Liver (tissue), 3 donors: ENCODE data around the gene PLAAT5.

Experiments used
- CTCF ChIP-seq: fragments of 150-350 bp; IDR thresholded peaks from 2 replicates; pipeline ENCODE4 v1.5.1; 2017; ENCODE audit warnings: improper control_type of control experiment, low read depth, low read length; ENCODE audit not compliant: missing input control
- FOXA1 ChIP-seq: IDR thresholded peaks from 2 replicates; pipeline ENCODE4 v1.6.1; 2016; ENCODE audit warnings: antibody characterized with exemption
- GABPA ChIP-seq, 2 donors: IDR thresholded peaks in 1 of 2; conservative IDR thresholded peaks in 1 of 2; 2 replicates each; pipeline ENCODE4 v1.6.1; 2016; ENCODE audit warnings: antibody characterized with exemption in 2 of 2, mild to moderate bottlenecking in 1 of 2, moderate library complexity in 1 of 2
- MAX ChIP-seq: IDR thresholded peaks from 2 replicates; pipeline ENCODE4 v1.6.1; 2016; ENCODE audit warnings: antibody characterized with exemption
- RAD21 ChIP-seq, 2 donors: IDR thresholded peaks; 2 replicates each; pipeline ENCODE4 v1.6.1; 2016; ENCODE audit warnings: antibody characterized with exemption in 2 of 2, mild to moderate bottlenecking in 2 of 2
- SP1 ChIP-seq: IDR thresholded peaks from 2 replicates; pipeline ENCODE4 v1.6.1; 2018; ENCODE audit warnings: antibody characterized with exemption, mild to moderate bottlenecking
- TAF1 ChIP-seq: conservative IDR thresholded peaks from 2 replicates; pipeline ENCODE4 v1.6.1; 2016; ENCODE audit warnings: antibody characterized with exemption, mild to moderate bottlenecking
- YY1 ChIP-seq: IDR thresholded peaks from 2 replicates; pipeline ENCODE4 v1.6.1; 2016; ENCODE audit warnings: antibody characterized with exemption, mild to moderate bottlenecking
- ZBTB33 ChIP-seq: IDR thresholded peaks from 2 replicates; pipeline ENCODE4 v1.6.1; 2016; ENCODE audit warnings: antibody characterized with exemption
- TF ChIP-seq, protein P1 (sequence below): IDR thresholded peaks from 2 replicates; pipeline ENCODE4 v1.6.1; 2016; ENCODE audit warnings: antibody characterized with exemption, mild to moderate bottlenecking
- TF ChIP-seq, protein P2 (sequence below): IDR thresholded peaks from 2 replicates; pipeline ENCODE4 v1.6.1; 2016; ENCODE audit warnings: antibody characterized with exemption
- donor health status: healthy.
- donor health status: healthy.

- TF ChIP-seq CTCF (no peak), ZBTB33 (no peak), SP1 (no peak), YY1 (no peak), MAX (no peak), GABPA (IDR thresholded peaks at IDR 0.05 in 1 of 2, conservative IDR thresholded peaks at IDR 0.05 in 1 of 2) (no peak), TAF1 (no peak), RAD21 (IDR thresholded peaks at IDR 0.05) (no peak), FOXA1 (no peak)
- TF ChIP-seq, protein P1, sequence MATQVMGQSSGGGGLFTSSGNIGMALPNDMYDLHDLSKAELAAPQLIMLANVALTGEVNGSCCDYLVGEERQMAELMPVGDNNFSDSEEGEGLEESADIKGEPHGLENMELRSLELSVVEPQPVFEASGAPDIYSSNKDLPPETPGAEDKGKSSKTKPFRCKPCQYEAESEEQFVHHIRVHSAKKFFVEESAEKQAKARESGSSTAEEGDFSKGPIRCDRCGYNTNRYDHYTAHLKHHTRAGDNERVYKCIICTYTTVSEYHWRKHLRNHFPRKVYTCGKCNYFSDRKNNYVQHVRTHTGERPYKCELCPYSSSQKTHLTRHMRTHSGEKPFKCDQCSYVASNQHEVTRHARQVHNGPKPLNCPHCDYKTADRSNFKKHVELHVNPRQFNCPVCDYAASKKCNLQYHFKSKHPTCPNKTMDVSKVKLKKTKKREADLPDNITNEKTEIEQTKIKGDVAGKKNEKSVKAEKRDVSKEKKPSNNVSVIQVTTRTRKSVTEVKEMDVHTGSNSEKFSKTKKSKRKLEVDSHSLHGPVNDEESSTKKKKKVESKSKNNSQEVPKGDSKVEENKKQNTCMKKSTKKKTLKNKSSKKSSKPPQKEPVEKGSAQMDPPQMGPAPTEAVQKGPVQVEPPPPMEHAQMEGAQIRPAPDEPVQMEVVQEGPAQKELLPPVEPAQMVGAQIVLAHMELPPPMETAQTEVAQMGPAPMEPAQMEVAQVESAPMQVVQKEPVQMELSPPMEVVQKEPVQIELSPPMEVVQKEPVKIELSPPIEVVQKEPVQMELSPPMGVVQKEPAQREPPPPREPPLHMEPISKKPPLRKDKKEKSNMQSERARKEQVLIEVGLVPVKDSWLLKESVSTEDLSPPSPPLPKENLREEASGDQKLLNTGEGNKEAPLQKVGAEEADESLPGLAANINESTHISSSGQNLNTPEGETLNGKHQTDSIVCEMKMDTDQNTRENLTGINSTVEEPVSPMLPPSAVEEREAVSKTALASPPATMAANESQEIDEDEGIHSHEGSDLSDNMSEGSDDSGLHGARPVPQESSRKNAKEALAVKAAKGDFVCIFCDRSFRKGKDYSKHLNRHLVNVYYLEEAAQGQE: no peak
- TF ChIP-seq, protein P2, sequence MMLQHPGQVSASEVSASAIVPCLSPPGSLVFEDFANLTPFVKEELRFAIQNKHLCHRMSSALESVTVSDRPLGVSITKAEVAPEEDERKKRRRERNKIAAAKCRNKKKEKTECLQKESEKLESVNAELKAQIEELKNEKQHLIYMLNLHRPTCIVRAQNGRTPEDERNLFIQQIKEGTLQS: no peak
Measured at GRCh38 chr11:63417174-63417852, 73.7 kb downstream of the PLAAT5 start.
